ENCODE data around the gene RAB5IF. TPM values are rescaled to one million over a fixed set of nuclear protein-coding genes. Genes with fewer than 3 reads are reported as not detected.
A peak's percentile ranks its signal among the peaks of the same experiment; 100 is the strongest.

Gene RAB5IF
- total and polyA plus RNA-seq, 9 of the 15 experiments (the other 6 are each of a cell fraction or from before 2014, with no cell fraction given) = 26.5 to 198 (median 134) TPM

- TF ChIP-seq JUND (IDR thresholded peaks at IDR 0.05; ENCODE audit: borderline replicate concordance, low read depth, low read length) = peak; percentile 87
- peak; percentile 85; the same call in 1 of the 3 replicates for TF ChIP-seq JUND (tag; IDR thresholded peaks at IDR 0.05; ENCODE audit: borderline replicate concordance, low read depth, low read length)
- no peak for TF ChIP-seq POLR3G (IDR thresholded peaks at IDR 0.05; ENCODE audit: extremely low read depth, insufficient read length, insufficient replicate concordance)
- TF ChIP-seq, protein P1, sequence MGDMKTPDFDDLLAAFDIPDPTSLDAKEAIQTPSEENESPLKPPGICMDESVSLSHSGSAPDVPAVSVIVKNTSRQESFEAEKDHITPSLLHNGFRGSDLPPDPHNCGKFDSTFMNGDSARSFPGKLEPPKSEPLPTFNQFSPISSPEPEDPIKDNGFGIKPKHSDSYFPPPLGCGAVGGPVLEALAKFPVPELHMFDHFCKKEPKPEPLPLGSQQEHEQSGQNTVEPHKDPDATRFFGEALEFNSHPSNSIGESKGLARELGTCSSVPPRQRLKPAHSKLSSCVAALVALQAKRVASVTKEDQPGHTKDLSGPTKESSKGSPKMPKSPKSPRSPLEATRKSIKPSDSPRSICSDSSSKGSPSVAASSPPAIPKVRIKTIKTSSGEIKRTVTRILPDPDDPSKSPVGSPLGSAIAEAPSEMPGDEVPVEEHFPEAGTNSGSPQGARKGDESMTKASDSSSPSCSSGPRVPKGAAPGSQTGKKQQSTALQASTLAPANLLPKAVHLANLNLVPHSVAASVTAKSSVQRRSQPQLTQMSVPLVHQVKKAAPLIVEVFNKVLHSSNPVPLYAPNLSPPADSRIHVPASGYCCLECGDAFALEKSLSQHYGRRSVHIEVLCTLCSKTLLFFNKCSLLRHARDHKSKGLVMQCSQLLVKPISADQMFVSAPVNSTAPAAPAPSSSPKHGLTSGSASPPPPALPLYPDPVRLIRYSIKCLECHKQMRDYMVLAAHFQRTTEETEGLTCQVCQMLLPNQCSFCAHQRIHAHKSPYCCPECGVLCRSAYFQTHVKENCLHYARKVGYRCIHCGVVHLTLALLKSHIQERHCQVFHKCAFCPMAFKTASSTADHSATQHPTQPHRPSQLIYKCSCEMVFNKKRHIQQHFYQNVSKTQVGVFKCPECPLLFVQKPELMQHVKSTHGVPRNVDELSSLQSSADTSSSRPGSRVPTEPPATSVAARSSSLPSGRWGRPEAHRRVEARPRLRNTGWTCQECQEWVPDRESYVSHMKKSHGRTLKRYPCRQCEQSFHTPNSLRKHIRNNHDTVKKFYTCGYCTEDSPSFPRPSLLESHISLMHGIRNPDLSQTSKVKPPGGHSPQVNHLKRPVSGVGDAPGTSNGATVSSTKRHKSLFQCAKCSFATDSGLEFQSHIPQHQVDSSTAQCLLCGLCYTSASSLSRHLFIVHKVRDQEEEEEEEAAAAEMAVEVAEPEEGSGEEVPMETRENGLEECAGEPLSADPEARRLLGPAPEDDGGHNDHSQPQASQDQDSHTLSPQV (IDR thresholded peaks at IDR 0.05) = no peak
- TF ChIP-seq RCOR1 (IDR thresholded peaks at IDR 0.05; ENCODE audit: borderline replicate concordance in 1 of 2, low read depth in 2 of 2, low read length in 2 of 2) = peak in 1 of 2 experiments; percentile 56; a peak in 2 of 4 replicates
- peak; percentile 43; the same call in 1 of the 2 replicates for TF ChIP-seq TEAD4 (IDR thresholded peaks at IDR 0.05; ENCODE audit: low read length)
- no peak for TF ChIP-seq TEAD4 (CRISPR knock-in tag; IDR thresholded peaks at IDR 0.05; ENCODE audit: borderline replicate concordance)
- TF ChIP-seq ZNF165 (CRISPR knock-in tag; IDR thresholded peaks at IDR 0.05; ENCODE audit: borderline replicate concordance) = no peak
- TF ChIP-seq CREBBP (IDR thresholded peaks at IDR 0.05; ENCODE audit: low read depth, low read length) = no peak
- TF ChIP-seq ZNF695 (CRISPR knock-in tag; IDR thresholded peaks at IDR 0.05) = no peak
- TF ChIP-seq BRD4 (IDR thresholded peaks at IDR 0.05) = no peak
- TF ChIP-seq ZNF274 (IDR thresholded peaks at IDR 0.05; ENCODE audit: borderline replicate concordance, low read depth, low read length) = no peak
- peak; percentile 26 for TF ChIP-seq DACH1 (IDR thresholded peaks at IDR 0.05; ENCODE audit: partially characterized antibody)
- TF ChIP-seq SMARCA5 (IDR thresholded peaks at IDR 0.05) = no peak
- TF ChIP-seq ZNF121 (CRISPR knock-in tag; conservative IDR thresholded peaks at IDR 0.05) = no peak
- TF ChIP-seq MCM2 (IDR thresholded peaks at IDR 0.05; ENCODE audit: low read depth) = no peak
- peak; percentile 60 for TF ChIP-seq CTBP1 (IDR thresholded peaks at IDR 0.05; ENCODE audit: borderline replicate concordance)
- no peak for TF ChIP-seq BHLHE40 (IDR thresholded peaks at IDR 0.05; ENCODE audit: low read length)
- TF ChIP-seq, protein P2, sequence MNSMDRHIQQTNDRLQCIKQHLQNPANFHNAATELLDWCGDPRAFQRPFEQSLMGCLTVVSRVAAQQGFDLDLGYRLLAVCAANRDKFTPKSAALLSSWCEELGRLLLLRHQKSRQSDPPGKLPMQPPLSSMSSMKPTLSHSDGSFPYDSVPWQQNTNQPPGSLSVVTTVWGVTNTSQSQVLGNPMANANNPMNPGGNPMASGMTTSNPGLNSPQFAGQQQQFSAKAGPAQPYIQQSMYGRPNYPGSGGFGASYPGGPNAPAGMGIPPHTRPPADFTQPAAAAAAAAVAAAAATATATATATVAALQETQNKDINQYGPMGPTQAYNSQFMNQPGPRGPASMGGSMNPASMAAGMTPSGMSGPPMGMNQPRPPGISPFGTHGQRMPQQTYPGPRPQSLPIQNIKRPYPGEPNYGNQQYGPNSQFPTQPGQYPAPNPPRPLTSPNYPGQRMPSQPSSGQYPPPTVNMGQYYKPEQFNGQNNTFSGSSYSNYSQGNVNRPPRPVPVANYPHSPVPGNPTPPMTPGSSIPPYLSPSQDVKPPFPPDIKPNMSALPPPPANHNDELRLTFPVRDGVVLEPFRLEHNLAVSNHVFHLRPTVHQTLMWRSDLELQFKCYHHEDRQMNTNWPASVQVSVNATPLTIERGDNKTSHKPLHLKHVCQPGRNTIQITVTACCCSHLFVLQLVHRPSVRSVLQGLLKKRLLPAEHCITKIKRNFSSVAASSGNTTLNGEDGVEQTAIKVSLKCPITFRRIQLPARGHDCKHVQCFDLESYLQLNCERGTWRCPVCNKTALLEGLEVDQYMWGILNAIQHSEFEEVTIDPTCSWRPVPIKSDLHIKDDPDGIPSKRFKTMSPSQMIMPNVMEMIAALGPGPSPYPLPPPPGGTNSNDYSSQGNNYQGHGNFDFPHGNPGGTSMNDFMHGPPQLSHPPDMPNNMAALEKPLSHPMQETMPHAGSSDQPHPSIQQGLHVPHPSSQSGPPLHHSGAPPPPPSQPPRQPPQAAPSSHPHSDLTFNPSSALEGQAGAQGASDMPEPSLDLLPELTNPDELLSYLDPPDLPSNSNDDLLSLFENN (IDR thresholded peaks at IDR 0.05; ENCODE audit: low read depth in 2 of 2, low read length in 2 of 2) = no peak
- TF ChIP-seq, protein P3, sequence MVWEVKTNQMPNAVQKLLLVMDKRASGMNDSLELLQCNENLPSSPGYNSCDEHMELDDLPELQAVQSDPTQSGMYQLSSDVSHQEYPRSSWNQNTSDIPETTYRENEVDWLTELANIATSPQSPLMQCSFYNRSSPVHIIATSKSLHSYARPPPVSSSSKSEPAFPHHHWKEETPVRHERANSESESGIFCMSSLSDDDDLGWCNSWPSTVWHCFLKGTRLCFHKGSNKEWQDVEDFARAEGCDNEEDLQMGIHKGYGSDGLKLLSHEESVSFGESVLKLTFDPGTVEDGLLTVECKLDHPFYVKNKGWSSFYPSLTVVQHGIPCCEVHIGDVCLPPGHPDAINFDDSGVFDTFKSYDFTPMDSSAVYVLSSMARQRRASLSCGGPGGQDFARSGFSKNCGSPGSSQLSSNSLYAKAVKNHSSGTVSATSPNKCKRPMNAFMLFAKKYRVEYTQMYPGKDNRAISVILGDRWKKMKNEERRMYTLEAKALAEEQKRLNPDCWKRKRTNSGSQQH (CRISPR knock-in tag; IDR thresholded peaks at IDR 0.05) = no peak
- no peak for TF ChIP-seq STAG1 (CRISPR knock-in tag; IDR thresholded peaks at IDR 0.05; ENCODE audit: borderline replicate concordance)
Observed at GRCh38 chr20:36569847-36570429, 35.6 kb upstream of the RAB5IF start (continued).

Data from K562 (cell line).